GM21526 (cell line): Measurements from ENCODE around the gene PRTN3.
A peak's percentile ranks its signal among the peaks of the same experiment; 100 is the strongest.

Experiments used
- ATAC-seq: cut with Tn5 transposase; IDR thresholded peaks from one replicate; pipeline ENCODE4 v1.9.1; 2021; ENCODE audit warnings: moderate library complexity; ENCODE audit not compliant: unreplicated experiment, low FRiP score

Gene PRTN3, protein sequence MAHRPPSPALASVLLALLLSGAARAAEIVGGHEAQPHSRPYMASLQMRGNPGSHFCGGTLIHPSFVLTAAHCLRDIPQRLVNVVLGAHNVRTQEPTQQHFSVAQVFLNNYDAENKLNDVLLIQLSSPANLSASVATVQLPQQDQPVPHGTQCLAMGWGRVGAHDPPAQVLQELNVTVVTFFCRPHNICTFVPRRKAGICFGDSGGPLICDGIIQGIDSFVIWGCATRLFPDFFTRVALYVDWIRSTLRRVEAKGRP

GRCh38 chr19:840519-841206 is at the start of gene PRTN3:
TSS of gene PRTN3 (plus strand) at chr19:840999. CDS start at chr19:841009, 10 bp downstream.
- no peak for ATAC-seq

GRCh38 chr19:791007-791566 is 49.7 kb upstream of the PRTN3 start:
- no peak for ATAC-seq

- no peak for ATAC-seq
Observed at GRCh38 chr19:791567-792305, 49.1 kb upstream of the PRTN3 start.

- ATAC-seq: no peak
Observed at GRCh38 chr19:792306-792885, 48.4 kb upstream of the PRTN3 start.

DNA sequence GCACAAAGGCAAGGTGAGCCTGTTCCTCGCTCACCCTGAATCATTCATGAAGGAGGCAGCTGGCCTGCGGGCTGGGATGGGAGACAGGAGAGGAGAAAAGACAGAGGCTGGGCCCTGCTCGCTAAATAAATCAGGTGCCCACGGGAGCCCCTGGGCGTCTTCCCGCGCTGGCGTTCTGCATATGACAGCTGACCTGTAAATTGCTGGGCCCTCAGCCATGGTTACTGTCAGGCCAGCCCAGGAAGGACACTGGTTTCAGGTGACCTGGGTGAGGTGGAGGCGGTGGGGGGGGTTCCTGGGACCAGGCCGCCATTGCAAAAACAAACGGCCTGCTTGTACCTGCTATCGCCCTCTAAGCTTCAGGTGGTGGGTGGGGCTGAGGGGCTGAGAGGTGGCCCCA is 47.0 kb upstream of the PRTN3 start:
- ATAC-seq: no peak

GRCh38 chr19:795073-795611 is 45.7 kb upstream of the PRTN3 start:
- no peak for ATAC-seq

GRCh38 chr19:795691-796581 is 44.9 kb upstream of the PRTN3 start:
- no peak for ATAC-seq

GRCh38 chr19:796692-797527 is 43.9 kb upstream of the PRTN3 start, which contains the start of gene PTBP1:
TSS of gene PTBP1 (plus strand) at chr19:797452. CDS start at chr19:797498, 46 bp downstream.
- ATAC-seq: peak; percentile 64

DNA sequence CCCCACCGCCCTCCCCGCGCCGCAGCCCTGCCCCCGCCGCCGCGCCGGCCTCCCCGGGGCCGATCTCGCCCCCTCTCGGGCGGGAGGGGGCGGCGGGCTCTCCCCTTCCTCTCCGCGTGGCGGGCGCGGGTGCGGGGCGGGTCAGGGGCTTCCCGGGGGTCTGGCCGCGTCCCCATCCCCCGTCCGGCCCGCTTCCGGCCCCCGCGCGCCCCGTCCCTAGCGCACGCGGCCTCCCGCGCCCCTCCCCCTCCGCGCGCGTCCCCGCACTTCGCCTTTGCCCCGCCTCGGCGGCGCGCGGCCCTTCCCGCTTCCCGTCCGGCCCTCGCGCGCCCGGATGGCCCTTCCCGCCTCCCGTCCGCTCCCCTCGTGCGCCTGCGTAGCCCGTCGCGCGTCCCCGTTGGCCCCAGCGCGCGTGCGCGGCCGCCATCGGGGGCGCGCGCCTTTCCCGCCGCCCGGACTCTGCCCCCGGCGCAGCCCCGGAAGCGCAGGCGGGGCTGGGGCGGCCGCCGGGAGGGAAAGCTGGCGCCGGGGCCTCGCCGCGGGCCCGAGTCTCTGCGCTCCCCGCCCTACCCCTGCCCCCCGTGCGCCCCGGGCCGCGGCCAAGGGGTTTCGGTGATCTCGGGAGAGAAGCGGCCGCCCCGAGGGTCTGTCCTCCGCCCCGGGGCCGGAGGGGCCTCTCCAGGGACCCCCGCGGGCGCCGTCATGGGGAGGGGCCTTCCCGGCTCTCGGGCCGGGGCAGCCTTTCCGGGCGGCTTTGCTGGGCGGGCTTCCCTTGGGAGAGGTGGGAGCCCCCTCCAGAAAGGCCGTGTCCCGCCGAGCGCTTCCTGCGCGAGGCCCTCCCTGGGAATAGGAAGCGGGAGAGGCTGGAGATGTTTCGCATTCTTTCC is 43.0 kb upstream of the PRTN3 start:
- ATAC-seq: peak; percentile 38

DNA sequence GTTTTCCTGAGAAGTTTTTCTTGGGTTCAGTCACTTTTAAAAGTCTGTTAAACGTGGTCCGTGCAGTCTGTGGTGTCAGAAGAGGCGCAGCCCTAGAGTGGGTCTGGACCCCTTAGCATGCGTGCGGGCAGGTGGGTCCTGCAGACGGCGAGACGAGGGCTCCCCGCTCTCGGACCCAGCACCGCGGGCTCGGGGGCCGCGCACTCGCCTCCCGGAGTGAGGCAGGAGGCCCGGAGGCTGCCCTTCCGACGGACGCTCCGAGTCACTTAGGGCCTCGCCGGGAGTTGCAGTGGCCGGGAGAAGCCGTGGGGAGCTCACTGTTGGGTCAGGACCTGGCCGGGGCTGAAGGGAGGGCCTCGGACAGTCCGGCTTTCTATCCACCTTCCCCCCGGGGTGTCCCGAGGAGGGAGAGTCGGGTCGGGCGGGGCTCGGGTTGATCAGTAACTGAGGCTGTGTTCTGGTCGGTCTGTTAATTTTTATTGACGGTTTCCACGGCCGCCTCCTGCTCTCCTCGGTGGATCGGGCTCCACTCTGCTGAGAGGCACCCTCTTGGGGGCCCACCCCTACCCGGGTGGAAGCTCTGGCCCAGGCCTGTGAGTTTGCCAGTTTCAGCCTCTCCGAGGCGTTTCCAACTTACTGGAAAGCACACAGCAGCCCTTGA is 42.3 kb upstream of the PRTN3 start:
- ATAC-seq: no peak

- no peak for ATAC-seq
Observed at GRCh38 chr19:799076-799881, 41.5 kb upstream of the PRTN3 start.

DNA sequence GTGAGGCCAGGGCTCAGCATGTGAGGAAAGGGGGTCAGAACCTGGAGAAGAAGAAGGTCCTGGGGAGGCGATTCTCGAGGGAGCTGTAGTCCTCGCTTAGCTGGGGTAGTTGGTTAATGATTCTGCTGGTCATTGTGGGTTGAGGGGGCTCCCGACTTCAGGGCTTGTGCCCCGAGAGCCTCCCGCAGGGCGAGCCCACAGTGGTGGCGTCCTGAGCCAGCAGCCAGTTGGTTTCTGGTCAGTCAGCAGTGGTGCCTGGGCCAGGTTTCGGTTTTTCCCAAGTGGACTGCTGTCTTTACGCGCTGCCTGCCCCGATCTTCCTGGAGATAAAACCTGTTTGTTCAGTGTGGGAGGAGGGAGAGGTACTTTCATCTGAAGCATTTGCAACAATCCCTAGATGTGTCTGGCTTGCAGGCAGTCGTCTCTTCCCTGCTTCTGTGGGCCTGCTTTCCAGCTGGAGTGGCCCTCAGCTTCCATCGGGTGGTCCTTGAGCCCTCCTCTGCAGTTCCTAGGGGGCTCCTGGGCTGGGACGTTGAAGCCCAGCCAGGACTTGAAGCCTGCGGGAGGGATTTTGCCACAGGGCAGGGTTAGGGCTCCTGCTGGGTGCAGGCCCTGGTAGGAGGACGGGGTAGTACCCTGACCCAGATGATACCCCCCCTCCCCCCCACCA is 40.3 kb upstream of the PRTN3 start:
- no peak for ATAC-seq

DNA sequence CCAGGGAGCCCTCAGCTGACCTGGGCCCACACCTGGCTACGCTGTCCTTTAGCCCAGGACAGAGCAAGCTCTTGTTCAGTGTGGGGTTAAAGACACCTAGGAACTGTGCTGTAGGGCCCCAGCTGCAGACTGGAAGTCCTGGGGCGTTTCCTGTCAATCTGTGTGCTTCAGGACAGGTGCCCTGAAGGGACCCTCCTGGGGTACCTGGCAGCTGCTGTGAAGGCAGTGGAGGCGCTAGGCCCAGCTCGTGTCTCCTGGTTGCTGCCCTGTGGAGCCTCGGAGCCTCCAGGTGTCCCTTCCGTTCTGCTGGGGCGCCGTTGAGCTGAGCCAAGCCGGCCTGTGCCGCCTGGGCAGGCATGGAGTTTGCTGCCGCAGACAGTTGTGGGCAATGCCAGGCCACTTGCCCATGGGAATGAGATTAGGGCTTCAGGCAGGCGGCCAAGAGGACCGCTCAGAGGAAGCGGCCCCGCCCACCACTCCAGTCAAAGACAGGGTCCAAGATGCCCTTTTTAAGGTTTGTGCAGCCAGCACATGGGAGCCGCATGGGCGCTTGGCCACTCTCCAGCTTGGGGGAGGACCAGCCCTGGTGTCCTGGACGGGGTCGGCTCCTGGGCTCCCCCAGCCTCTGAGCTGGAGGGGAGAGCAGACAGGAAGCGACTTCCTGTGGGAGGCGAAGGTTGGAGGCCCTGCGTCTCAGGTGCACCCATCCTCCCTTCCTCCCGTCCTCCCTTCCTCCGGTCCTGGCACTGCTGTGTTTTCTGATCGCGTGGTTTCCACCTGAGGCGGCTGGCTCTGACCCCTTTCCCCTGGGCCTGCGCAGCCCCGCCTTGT is 39.6 kb upstream of the PRTN3 start:
- ATAC-seq: no peak

- no peak for ATAC-seq
Observed at GRCh38 chr19:801861-802497, 38.8 kb upstream of the PRTN3 start.
